GM20000 (cell line): Measurements from ENCODE around the gene KCP.

Source experiments
- DNase-seq: peaks from one replicate; pipeline ENCODE4 v3.0.0; 2012; ENCODE audit warnings: low spot score
- CTCF ChIP-seq: IDR thresholded peaks from 2 replicates; pipeline ENCODE4 v1.5.1; 2012; ENCODE audit warnings: mild to moderate bottlenecking, control low read depth; ENCODE audit errors: extremely low read depth, missing control alignments

KCP gene

GRCh38 chr7:128854396-128854795 is 56.1 kb downstream of the KCP start:
- DNase-seq: no peak
- TF ChIP-seq CTCF: no peak

- no peak for DNase-seq
- no peak for TF ChIP-seq CTCF
Measured at GRCh38 chr7:128853799-128854198, 56.7 kb downstream of the KCP start.

GRCh38 chr7:128852537-128853254 is 57.8 kb downstream of the KCP start:
- DNase-seq: no peak
- TF ChIP-seq CTCF: no peak

- TF ChIP-seq CTCF: no peak
- no peak for DNase-seq
Measured at GRCh38 chr7:128849804-128850490, 60.6 kb downstream of the KCP start.

GRCh38 chr7:128849156-128849515 is 61.4 kb downstream of the KCP start:
- no peak for TF ChIP-seq CTCF
- DNase-seq: no peak

GRCh38 chr7:128848289-128849155 is 62.0 kb downstream of the KCP start:
- no peak for DNase-seq
- no peak for TF ChIP-seq CTCF
